Smooth muscle cell (in vitro differentiated cells): ENCODE data around the gene SBF2. TPM values are rescaled to one million over a fixed set of nuclear protein-coding genes. Genes with fewer than 3 reads are reported as not detected.

ENCODE experiments used
- DNase-seq: peaks from one replicate; lab custom pipeline; 2025; ENCODE audit not compliant: unreplicated experiment; lab: John Stamatoyannopoulos, UW
- H2AFZ ChIP-seq: fragments of 200-600 bp; sonication (generic); 2 replicates; pipeline ENCODE4 v1.6.0; 2016; ENCODE audit warnings: antibody characterized with exemption, low read depth, mild to moderate bottlenecking
- H3F3A ChIP-seq: fragments of 200-600 bp; sonication (generic); 2 replicates; pipeline ENCODE4 v1.6.0; 2017; ENCODE audit warnings: antibody characterized with exemption, low read depth
- H3K27ac ChIP-seq: fragments of 200-600 bp; sonication (generic); 2 replicates; pipeline ENCODE4 v1.5.1; 2016; ENCODE audit warnings: low read depth, mild to moderate bottlenecking
- H3K27me3 ChIP-seq: fragments of 200-600 bp; sonication (generic); 2 replicates; pipeline ENCODE4 v1.6.1; 2016; ENCODE audit warnings: low read depth, mild to moderate bottlenecking
- H3K36me3 ChIP-seq: fragments of 200-600 bp; sonication (generic); 2 replicates; pipeline ENCODE4 v1.5.1; 2016; ENCODE audit warnings: low read depth
- H3K4me1 ChIP-seq: fragments of 200-600 bp; sonication (generic); 2 replicates; pipeline ENCODE4 v1.5.1; 2016; ENCODE audit warnings: low read depth
- H3K4me2 ChIP-seq: fragments of 200-600 bp; sonication (generic); 2 replicates; pipeline ENCODE4 v1.6.0; 2016; ENCODE audit warnings: mild to moderate bottlenecking
- H3K4me3 ChIP-seq: fragments of 200-600 bp; sonication (generic); 2 replicates; pipeline ENCODE4 v1.5.1; 2016; ENCODE audit warnings: mild to moderate bottlenecking
- H3K79me2 ChIP-seq: fragments of 200-600 bp; sonication (generic); 2 replicates; pipeline ENCODE4 v1.6.0; 2016; ENCODE audit warnings: low read depth, mild to moderate bottlenecking
- H3K9ac ChIP-seq: fragments of 200-600 bp; sonication (generic); 2 replicates; pipeline ENCODE4 v1.6.0; 2016; ENCODE audit warnings: low read depth
- H3K9me3 ChIP-seq: fragments of 200-600 bp; sonication (generic); replicated peaks from 2 replicates; pipeline ENCODE4 v1.5.1; 2016; ENCODE audit warnings: low read depth
- H4K20me1 ChIP-seq: fragments of 200-600 bp; sonication (generic); 2 replicates; pipeline ENCODE4 v1.6.0; 2016; ENCODE audit warnings: low read depth
- WGBS: methylation state at CpG from one replicate; pipeline ENCODE4 v1.1.7; 2016; ENCODE audit warnings: low lambda C conversion rate; 5-methylcytosine and 5-hydroxymethylcytosine counted together
- polyA plus RNA-seq: library from polyadenylated mRNA; unstranded; fragments of >200 nt; fragmentation: Nextera tagmentation; extraction: Ambion mirVana; gene quantifications from 2 replicates; pipeline ENCODE4 v1.2.1, GENCODE V29; 2016
- total RNA-seq: library from RNA; depleted of rRNA; stranded (reverse); fragments of >200 nt; gene quantifications from 2 replicates; pipeline ENCODE4 v1.2.3, GENCODE V29; 2014
- TF ChIP-seq, protein P1 (sequence below): fragments of 200-600 bp; sonication (generic); IDR thresholded peaks from 2 replicates; pipeline ENCODE4 v1.5.1; 2017; ENCODE audit warnings: borderline replicate concordance, mild to moderate bottlenecking, antibody characterized with exemption; ENCODE audit not compliant: insufficient read depth, poor library complexity, severe bottlenecking

The SBF2 gene
- total and polyA plus RNA-seq, 2 experiments from 2014 or later: 19.0 to 80.7 TPM

- H3K9me3 ChIP-seq: no peaks in the 10 kb centered on the region
- DNase-seq: no peak
- H3K27me3 ChIP-seq: no peaks in the 10 kb centered on the region
- H3K4me1 ChIP-seq: peaks cover 8% of the 10 kb centered on the region
- WGBS: 77% methylated on average over 2 of the region's 2 CpGs
- no peak overlapping the region for H2AFZ ChIP-seq
- H3K36me3 ChIP-seq: no peaks in the 10 kb centered on the region
- no peaks in the 10 kb centered on the region for H3K79me2 ChIP-seq
- no peaks in the 10 kb centered on the region for H3F3A ChIP-seq
- H3K4me3 ChIP-seq: no peak overlapping the region
- no peak overlapping the region for H3K9ac ChIP-seq
- TF ChIP-seq, protein P1, sequence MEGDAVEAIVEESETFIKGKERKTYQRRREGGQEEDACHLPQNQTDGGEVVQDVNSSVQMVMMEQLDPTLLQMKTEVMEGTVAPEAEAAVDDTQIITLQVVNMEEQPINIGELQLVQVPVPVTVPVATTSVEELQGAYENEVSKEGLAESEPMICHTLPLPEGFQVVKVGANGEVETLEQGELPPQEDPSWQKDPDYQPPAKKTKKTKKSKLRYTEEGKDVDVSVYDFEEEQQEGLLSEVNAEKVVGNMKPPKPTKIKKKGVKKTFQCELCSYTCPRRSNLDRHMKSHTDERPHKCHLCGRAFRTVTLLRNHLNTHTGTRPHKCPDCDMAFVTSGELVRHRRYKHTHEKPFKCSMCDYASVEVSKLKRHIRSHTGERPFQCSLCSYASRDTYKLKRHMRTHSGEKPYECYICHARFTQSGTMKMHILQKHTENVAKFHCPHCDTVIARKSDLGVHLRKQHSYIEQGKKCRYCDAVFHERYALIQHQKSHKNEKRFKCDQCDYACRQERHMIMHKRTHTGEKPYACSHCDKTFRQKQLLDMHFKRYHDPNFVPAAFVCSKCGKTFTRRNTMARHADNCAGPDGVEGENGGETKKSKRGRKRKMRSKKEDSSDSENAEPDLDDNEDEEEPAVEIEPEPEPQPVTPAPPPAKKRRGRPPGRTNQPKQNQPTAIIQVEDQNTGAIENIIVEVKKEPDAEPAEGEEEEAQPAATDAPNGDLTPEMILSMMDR: no peak
- H3K4me2 ChIP-seq: no peak overlapping the region
- no peak overlapping the region for H3K27ac ChIP-seq
- H4K20me1 ChIP-seq: no peaks in the 10 kb centered on the region
These were observed 406.5 kb downstream of the SBF2 start for GRCh38 chr11:9887472-9887871.

DNA sequence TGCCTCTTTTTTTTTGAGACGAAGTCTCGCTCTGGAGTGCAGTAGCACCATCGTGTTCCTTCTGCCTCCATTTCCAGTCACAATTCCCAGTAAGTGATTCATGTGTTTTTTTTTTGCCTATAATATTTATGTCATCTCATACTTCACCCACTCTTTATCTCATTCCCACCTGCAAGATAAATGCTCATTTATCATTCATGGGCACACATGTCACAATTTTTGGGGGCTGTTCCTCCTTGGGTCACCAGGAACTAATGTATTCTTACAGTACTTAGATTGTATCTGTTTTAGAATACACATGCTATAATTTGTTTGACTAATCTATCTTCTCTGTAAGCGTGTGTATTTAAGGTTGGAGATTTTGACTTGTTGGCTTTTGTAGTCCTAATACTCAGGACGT is 407.4 kb downstream of the SBF2 start:
- no peaks in the 10 kb centered on the region for H3K27me3 ChIP-seq
- no peak overlapping the region for H3K9ac ChIP-seq
- no peak overlapping the region for H3K4me3 ChIP-seq
- H3F3A ChIP-seq: no peaks in the 10 kb centered on the region
- 97% methylated on average over 5 of the region's 5 CpGs for WGBS
- TF ChIP-seq, protein P1: no peak
- H3K79me2 ChIP-seq: no peaks in the 10 kb centered on the region
- DNase-seq: no peak
- no peaks in the 10 kb centered on the region for H3K36me3 ChIP-seq
- H3K4me1 ChIP-seq: peaks cover 8% of the 10 kb centered on the region
- H2AFZ ChIP-seq: no peak overlapping the region
- H3K4me2 ChIP-seq: no peak overlapping the region
- H3K9me3 ChIP-seq: no peaks in the 10 kb centered on the region
- H4K20me1 ChIP-seq: no peaks in the 10 kb centered on the region
- no peak overlapping the region for H3K27ac ChIP-seq

GRCh38 chr11:9884601-9885000 is 409.4 kb downstream of the SBF2 start:
- Histone ChIP-seq H3K36me3 (no peaks in the 10 kb centered on the region), H3K27me3 (no peaks in the 10 kb centered on the region), H3K4me2 (no peak overlapping the region), H3K9ac (no peak overlapping the region), H4K20me1 (no peaks in the 10 kb centered on the region), H3K4me3 (no peak overlapping the region), H3F3A (peaks cover 4% of the 10 kb centered on the region), H2AFZ (no peak overlapping the region), H3K9me3 (no peaks in the 10 kb centered on the region), H3K4me1 (peaks cover 8% of the 10 kb centered on the region), H3K27ac (no peak overlapping the region), H3K79me2 (no peaks in the 10 kb centered on the region)
- 91% methylated on average over 2 of the region's 2 CpGs for WGBS
- DNase-seq: no peak
- TF ChIP-seq, protein P1: no peak

GRCh38 chr11:9880657-9881056 is 413.4 kb downstream of the SBF2 start:
- 67% methylated on average over 2 of the region's 2 CpGs for WGBS
- Histone ChIP-seq H3K4me2 (peak overlapping the region; percentile 25), H3K36me3 (no peaks in the 10 kb centered on the region), H3K4me1 (no peaks in the 10 kb centered on the region), H3K9ac (no peak overlapping the region), H4K20me1 (no peaks in the 10 kb centered on the region), H3K79me2 (no peaks in the 10 kb centered on the region), H3K27ac (peak overlapping the region; percentile 40), H3K27me3 (no peaks in the 10 kb centered on the region), H3K4me3 (no peak overlapping the region), H2AFZ (no peak overlapping the region), H3K9me3 (no peaks in the 10 kb centered on the region), H3F3A (peaks cover 4% of the 10 kb centered on the region)
- TF ChIP-seq, protein P1: no peak
- no peak for DNase-seq
